GM19324 (cell line): ENCODE results near the gene SAFB.
"Not testable (repeated sequence)": the region's sequence is repeated elsewhere in the genome, so short reads cannot be mapped to it uniquely, and the experiment has no call there.

Experiments
- ATAC-seq: cut with Tn5 transposase; IDR thresholded peaks from one replicate; pipeline ENCODE4 v1.9.1; 2021; ENCODE audit warnings: mild to moderate bottlenecking, moderate library complexity; ENCODE audit not compliant: unreplicated experiment, low FRiP score

The SAFB gene

DNA sequence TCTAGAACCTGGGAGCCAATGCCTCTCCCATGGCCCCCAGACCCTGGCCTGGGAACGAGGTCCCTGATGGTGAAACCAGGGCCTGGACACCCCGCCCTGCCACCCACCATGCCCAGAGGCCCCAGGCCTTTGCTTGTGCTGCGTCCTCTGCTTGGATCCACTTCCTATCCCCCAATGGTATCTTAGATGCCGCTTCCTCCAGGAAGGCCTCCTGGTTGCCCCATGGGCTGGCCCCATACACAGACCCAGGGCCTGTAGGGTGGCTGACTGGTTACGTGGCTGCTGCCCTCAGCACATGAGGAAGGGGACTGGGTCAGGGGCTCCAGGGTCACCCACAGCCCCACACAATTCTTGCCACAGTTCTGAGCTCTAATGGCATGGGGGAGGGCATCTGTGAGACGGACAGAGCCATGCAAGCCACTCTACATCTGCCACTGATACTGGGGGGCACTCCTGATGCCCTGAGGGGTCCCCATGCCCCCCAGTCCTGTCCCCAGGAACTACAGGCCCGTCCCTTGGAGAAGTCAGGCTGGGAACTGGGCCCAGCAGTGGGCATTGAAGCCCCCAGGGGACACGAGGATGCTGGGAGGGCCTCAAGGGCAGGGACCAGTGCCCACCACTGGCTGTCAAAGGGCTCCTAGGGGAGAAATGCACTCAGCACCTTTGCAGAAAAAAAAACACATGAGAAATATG is 72.2 kb downstream of the SAFB start:
- ATAC-seq: no peak

DNA sequence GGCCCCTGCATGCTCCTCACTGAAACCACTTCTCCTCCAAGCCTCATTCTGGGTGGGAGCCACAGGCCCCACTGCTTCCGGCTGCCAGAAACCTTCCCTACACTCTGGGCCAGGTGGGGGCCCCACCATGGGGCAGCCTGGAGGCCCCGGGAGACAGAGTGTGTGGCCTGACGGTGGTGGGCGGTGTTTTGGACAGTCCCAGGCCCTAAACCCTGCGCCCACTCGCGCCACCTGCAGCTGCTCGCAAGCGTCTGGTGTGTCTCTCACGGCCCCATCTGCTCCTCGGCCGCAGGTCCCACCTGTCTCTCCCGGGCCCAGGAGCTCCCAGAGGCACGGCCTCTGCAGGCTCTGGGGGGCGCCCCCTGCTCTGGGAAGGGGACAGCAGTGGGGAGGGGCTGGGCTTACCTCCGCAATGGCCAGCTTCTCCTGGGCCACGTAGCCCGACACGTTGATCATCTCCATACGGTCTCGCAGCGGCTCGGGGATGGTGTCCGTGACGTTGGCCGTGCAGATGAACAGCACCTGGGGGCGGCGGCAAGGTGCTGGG is 72.8 kb downstream of the SAFB start:
- no peak for ATAC-seq

GRCh38 chr19:5696196-5697021 is 73.5 kb downstream of the SAFB start:
- no peak for ATAC-seq

DNA sequence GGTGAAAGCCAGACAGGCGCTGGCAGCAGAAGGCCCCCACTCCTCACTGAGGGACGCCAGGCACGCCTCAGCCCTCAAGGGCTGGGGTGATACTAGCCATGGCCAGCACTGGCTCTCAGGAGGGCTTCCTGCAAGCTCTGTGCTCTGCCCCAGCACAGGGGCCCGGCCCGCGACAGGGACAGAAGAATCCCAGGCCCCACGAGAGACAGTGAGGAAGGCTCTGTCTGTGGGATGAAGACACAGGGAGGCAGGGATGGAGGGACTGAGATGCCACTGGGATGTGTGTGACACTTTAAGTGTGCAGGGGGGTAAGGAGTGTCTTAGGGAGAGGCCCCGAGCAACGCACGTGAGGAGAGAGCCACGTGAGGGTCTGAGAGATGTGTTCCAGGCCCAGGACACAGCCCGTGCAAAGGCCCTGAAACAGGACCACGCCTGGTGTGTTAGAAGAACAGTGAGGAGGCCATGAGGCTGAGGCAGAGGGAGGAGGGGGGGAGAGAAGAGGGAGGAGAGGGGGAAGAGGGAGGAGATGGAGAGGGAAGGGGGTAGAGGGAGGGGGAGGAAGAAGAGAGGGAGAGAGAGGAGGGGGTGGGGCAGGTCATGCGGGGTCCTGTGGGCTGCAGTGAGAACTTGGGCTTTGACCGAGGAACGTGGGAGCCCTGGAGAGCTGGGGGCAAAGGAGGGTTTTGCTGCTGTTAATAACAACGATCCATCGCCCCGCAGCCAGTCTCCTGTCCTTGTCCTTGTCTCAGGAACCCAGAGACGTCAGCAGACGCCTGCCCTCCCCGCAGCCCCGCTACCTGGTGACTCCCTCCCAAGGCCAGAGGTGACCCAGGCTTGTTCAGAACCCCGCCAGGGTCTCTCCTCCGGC is 74.4 kb downstream of the SAFB start:
- no peak for ATAC-seq

- no peak for ATAC-seq
Measured at GRCh38 chr19:5697890-5698634, 75.2 kb downstream of the SAFB start.

DNA sequence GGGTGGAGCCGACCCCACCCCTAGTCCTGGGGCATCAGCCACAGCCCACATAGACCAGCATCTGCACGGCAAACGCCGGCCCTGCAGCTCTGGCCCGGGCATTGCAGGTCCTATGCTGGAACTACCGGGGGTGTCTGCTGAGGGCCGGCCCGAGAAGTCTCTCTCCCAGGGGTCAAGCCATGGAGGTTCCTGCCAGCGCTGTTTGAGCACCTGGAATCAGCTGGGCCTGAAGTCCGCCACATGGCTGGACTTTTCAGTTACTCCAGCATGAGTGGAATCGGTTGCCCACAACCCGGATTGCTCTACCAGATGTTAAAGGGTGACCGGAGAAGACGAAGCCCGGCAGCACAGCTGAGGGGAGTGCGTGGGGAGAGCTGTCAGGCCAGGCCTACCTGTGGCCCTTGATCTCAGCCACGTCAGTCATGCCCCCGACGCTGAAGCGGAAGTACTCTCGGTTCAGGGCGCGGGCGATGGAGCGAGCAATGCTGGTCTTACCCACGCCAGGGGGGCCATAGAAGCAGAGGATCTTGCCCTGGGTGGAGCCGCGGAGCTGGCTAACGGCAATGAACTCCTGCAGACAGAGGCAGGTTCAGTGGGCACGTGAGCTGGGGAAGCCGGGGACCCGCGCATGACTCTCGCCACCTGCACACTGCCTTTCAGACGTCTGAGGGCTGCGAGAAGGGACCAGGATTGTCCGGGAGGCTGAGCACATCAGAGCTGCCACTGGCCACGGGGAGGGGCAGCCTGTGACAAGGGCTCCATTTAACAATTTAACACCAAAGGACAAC is 75.9 kb downstream of the SAFB start:
- no peak for ATAC-seq

GRCh38 chr19:5700455-5701092 is 77.7 kb downstream of the SAFB start:
- ATAC-seq: no peak

GRCh38 chr19:5702053-5702410 is 79.1 kb downstream of the SAFB start:
- not testable (repeated sequence) for ATAC-seq

DNA sequence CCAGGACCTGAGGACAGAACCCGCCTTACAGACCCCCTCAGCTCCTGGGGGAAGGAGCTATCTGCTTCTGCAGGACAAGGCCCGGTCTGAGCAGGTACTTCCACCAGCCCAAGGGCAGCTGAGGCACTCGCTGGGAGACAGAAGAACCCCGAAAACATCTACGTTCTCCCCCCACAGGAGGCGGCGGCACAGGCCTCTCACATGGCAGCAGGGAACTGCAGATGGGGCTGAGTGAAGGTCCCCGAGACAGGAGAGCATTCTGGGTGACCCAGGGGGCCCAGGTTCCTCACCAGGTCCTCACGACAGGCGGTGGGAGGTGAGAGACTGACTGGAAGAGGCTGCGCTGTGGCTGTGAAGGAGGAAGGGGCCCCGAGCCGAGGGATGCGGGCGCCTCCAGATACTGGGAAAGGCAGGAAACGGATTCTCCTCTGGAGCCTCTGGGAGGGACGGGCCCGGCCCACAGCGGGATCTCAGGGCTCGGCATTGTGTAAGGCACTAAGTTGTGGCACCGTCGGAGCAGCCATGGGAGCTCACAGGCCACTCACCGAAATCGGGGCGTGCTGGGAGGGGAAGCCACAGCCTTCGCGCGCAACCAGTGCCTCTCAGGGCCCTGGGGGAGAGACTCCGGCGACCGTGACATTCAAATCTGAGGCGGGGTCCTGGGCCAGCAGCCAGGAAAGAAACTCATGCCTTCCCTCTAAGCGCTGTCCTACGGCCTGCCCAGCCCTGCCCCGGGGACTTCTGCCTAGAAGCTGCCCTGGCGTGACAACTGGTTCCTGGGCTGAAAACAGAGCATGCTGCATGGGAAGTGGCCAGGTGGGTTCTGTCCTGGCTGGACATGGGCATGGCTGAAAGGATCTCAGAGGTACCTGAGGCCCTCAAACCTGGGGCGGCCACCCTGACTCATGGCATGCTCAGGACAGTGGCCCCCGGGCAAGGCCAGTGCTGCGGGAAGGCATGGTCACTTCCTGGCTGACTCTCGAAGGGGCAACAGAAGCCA is 81.2 kb downstream of the SAFB start:
- no peak for ATAC-seq

DNA sequence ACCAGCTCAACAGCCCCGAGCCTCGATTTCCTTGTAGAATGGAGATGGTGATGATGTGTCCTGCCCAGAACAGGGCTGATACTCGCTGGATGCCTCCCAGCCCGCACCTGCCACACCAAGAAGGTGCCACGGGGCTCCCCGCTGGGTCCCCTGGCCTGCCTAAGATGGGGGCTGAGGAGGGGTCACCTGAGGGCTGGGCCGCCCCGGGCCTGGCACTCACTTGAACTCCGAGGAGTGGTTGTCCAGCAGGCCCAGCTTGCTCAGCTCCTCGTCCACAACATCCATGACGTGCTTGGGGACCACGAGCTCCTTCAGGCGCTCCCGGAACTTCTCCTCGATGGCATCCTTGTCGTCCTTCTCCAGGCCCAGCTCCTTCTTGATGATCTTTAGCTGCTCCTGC is 82.7 kb downstream of the SAFB start:
- no peak for ATAC-seq

- no peak for ATAC-seq
Measured at GRCh38 chr19:5706876-5707573, 84.1 kb downstream of the SAFB start.

GRCh38 chr19:5707576-5708575 is 85.0 kb downstream of the SAFB start:
- ATAC-seq: no peak

GRCh38 chr19:5711025-5711424 is 88.1 kb downstream of the SAFB start:
- ATAC-seq: no peak

GRCh38 chr19:5711713-5712161 is 88.9 kb downstream of the SAFB start:
- no peak for ATAC-seq

GRCh38 chr19:5713228-5713627 is 90.3 kb downstream of the SAFB start:
- ATAC-seq: no peak

GRCh38 chr19:5714816-5715215 is 91.9 kb downstream of the SAFB start:
- ATAC-seq: no peak
